ENCODE results near the gene MYRIP. TPM values are rescaled to one million over a fixed set of nuclear protein-coding genes. Genes with fewer than 3 reads are reported as not detected.

MYRIP gene
- polyA plus RNA-seq, 12 donors = 0.64 to 3.5 (median 0.93) TPM; not detected in 1

GRCh38 chr3:39905788-39906187 lies 96.4 kb downstream of the MYRIP start:
- no peak for DNase-seq

GRCh38 chr3:39907981-39908380 lies 98.6 kb downstream of the MYRIP start:
- no peak for DNase-seq

GRCh38 chr3:39910135-39910534 lies 100.7 kb downstream of the MYRIP start:
- no peak for DNase-seq

- DNase-seq = no peak
These were observed 101.5 kb downstream of the MYRIP start for GRCh38 chr3:39910826-39911464.

DNA sequence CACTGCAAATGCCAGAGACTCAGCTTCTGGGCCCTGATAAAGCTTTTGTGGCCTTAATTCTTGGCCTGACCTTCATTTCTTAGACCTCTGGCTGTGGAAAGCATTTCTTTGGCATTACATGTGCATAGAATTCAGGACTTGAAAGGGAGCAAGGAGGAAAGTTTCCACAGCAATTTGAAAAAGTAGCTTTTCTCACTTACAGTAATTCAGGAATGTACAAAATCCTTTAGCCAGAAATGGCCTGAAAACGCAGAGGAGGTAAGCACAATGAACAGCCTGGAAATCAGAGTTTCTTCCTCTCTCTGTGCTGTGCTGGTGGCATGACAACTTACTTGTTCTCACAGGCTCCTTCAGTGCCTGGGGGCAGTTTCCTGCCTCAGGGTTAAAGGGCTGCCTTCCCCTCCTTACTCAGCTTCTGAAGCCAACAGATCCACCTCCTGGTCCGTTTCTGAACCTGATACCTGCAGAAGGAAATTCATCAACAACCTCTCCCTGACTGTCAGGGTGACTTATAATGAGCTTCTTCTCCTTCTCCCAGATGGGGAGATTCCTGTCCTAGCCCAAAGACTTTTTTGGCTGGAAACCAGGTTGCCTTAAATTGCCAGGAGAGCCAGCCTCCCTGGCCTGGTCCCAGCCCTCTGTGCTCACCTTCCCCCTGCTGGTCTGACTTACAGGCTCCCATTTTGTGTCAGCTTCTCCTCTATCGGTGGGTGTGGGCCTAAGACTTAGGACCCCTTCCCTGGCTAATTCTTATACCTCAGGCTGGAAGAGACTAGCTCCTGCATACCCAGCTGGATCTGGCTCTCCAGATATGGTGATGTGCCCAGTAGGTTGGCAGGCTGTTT lies 102.3 kb downstream of the MYRIP start:
- peak; percentile 61 for DNase-seq

DNA sequence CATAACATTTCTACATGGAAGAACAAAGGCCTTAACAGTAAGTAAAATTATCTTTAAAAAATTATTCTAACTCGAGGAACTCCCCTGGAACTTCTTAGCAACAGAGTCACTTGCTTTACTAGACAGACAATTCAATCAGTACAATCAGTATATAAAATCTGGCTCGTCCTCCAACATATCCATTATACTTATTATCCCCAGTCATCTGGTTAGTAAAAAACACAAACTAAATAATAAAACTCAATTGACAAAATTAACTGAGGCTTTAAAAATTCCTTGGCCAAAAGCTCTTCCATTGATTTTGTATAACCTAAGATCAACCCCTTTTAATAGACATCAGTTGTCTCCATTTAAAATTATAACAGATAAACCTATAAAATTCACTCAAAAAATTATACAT lies 105.6 kb downstream of the MYRIP start:
- DNase-seq = no peak

- DNase-seq = no peak
These were observed 107.8 kb downstream of the MYRIP start for GRCh38 chr3:39917065-39917773.

DNA sequence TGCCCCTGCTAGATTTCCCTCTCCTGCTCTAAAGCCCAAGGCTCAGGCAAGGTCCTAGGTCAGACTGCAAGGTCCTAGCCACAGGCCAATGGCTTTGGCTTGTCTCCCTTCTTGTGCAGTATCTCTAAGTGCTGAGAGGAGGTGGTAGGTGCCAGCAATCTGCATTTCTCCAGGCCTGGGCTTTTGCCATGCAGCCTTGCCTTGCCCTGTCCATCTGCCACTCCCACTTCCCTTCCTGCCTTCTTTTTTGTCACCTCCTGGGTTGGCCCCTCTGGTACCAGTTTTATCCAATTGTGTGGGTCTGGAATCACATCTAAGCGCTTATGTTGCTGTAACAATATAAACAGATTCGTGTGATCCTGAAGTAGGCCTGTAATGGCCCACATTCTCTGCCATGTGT lies 109.9 kb downstream of the MYRIP start:
- DNase-seq = no peak

DNA sequence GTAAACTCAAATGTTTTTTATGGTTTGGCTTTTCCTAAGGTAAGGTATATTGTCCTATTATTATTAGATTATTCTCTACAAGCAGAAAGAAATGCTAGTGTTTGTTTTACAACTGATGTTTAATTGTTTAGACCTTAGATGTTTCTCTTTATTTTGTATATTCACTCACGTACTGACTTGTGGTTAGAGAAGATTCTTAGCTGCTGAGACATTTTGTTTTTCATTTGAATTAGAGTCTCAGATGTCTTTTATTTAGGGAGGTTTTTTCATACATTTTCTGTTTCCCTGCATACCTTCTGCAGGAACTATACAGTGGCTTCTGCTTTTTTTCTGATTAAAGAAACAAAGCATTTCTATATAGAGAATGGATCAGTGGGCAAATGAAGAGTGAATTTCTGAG lies 110.9 kb downstream of the MYRIP start:
- DNase-seq = no peak

- no peak for DNase-seq
These were observed 118.1 kb downstream of the MYRIP start for GRCh38 chr3:39927479-39927878.

- DNase-seq = no peak
These were observed 124.7 kb downstream of the MYRIP start for GRCh38 chr3:39933986-39934693.

GRCh38 chr3:39934696-39935095 lies 125.3 kb downstream of the MYRIP start:
- DNase-seq = no peak

DNA sequence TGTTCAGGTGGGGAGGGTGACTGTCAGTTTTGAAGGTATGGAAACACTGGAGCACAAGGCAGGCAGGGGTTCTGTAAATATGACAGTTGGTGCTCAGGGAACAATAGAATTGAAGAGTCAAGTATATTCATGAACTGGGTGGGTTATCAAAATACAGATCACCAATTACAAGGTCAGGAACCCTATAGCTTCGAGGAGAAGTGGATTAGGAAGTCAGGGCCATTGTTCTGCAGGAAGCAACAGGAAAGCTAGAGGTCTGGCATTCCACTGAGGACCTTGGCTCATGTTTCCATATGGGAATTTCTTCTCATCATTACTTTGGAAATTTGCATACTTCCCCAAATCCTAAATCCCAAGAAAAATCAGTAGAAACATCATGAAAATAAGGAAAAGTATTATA lies 125.9 kb downstream of the MYRIP start:
- no peak for DNase-seq

- no peak for DNase-seq
These were observed 127.4 kb downstream of the MYRIP start for GRCh38 chr3:39936848-39937247.

DNA sequence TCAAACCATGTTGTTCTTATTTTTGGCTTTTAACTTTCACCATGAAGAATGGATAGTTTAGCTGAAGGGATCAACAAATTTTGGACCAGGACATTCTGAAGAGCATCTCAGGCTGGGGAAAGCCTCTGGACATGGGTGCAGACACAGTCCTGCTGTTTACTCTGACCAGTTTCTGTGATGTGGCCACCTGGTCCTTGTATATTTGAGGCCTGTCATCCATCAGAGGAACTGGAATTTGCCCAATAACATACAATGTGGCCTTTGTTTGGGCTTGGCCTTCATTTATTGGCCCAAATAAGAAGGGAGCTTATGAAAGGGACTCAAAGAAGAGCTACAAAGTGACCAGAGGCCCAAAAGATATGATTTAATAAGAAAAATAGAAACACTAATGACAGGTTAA lies 127.9 kb downstream of the MYRIP start:
- no peak for DNase-seq

DNA sequence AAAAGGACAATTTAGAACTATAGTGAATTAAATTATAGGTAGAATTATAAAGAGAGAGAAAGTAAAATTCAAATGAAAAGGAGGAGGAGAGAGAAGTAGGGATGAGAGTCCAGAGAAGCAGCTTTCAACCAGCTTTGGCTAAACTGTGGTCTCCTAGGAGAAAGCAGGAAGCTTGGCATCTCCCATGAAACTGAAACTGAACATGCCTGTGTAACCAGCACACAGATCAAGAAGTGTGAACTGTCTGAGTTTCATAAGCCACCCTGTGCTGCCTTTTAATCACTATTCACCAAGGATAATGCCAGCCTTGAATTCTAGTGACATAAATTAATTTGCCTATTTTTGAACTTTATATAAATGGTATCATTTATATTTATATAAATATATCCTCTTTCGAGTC lies 128.5 kb downstream of the MYRIP start:
- no peak for DNase-seq

GRCh38 chr3:39941931-39942330 lies 132.5 kb downstream of the MYRIP start:
- no peak for DNase-seq

- no peak for DNase-seq
These were observed 151.2 kb downstream of the MYRIP start for GRCh38 chr3:39960515-39961191.

DNA sequence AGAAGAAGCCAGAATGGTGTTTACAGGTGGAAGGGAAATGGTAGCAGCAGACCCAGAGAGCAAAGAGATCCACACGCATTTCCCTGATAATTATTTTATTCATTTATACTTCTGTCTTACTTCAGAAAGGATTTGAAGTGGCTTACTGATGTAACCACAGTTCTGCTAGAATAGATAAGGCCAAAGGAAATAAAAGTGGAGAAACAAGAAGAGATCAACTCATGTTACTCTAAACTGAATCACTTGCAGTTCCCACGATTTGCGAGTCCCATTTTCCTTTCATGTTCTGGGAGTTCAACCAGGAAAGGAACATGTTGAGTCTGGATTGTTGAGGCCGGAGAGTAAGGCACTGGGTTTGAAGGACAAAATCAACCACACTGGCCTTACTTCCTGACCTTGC lies 151.8 kb downstream of the MYRIP start:
- no peak for DNase-seq

- peak; percentile 84 for DNase-seq
These were observed 153.2 kb downstream of the MYRIP start for GRCh38 chr3:39962581-39962980.

GRCh38 chr3:39965461-39965860 lies 156.1 kb downstream of the MYRIP start:
- no peak for DNase-seq

DNA sequence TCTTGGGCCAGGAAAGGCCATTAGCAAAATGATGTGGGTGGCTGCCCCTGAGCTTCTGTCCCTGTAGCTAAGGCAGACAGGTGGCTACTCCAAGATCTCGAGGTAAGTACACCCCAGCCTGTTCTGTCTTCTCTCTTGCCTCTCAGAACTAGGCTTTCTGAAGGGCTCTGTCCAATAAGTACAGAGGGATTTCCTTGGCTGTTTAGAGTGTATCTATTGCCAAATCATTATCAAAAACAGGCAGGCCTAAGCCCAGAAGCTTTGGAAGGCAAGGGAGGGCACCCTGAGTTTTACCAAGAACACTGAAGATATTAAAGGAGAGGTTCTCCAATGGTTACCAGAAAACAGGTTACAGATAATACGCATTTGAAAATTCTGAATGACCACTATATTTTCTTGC lies 156.6 kb downstream of the MYRIP start:
- DNase-seq = no peak

Data from muscle of arm (tissue), 12 donors.